K562 (cell line): Measurements from ENCODE around the gene DNAJB14. TPM values are rescaled to one million over a fixed set of nuclear protein-coding genes. Genes with fewer than 3 reads are reported as not detected.

ENCODE experiments used
- ATAC-seq: fragments of 200-7000 bp; cut with Tn5 transposase; 3 replicates; pipeline ENCODE4 v1.9.1; 2020; ENCODE audit warnings: moderate library complexity
- BruUV-seq: library from RNA; stranded (reverse); fragments of 400-500 nt; replicated peaks from 2 replicates; lab custom pipeline; 2021; lab: Mats Ljungman, UMichigan
- CTCF ChIA-PET: fragments of 300-600 bp; formaldehyde crosslinking; extraction: SDS; loops from one replicate; lab custom pipeline; 2021; ENCODE audit warnings: low intra/inter-chr PET ratio; lab: Yijun Ruan, JAX
- POLR2A ChIA-PET: fragments of 300-600, 350-650 bp; sonication (Branson Sonifier 250); formaldehyde crosslinking; extraction: SDS; loops from one replicate; lab custom pipeline; 2021; ENCODE audit warnings: antibody characterized with exemption, inconsistent platforms; lab: Yijun Ruan, JAX
- DNase-seq, 4 experiments: peaks; one replicate each; pipeline versions ENCODE4 v3.0.0 to v3.0.0-alpha.2; 2011 to 2018; ENCODE audit warnings: low spot score in 3 of 4, mixed read lengths in 3 of 4; ENCODE audit errors: extremely low read depth in 1 of 4
- FAIRE-seq: peaks from 2 replicates; lab custom pipeline; 2011; peaks lifted over from hg19 to GRCh38; lab: Jason Lieb, UNC
- H2AFZ ChIP-seq: 2 replicates; pipeline ENCODE4 v1.6.0; 2011; ENCODE audit warnings: low read depth, low read length, control low read depth, inconsistent platforms
- H3K27ac ChIP-seq: fragments of 200-600 bp; 3 replicates; pipeline ENCODE4 v1.8.0; 2011; ENCODE audit warnings: low read depth, mild to moderate bottlenecking, control low read depth, inconsistent platforms, low read length, moderate library complexity, mixed read lengths; ENCODE audit errors: extremely low read depth
- H3K27me3 ChIP-seq, 2 experiments: fragments of 300-600 bp in 1 of 2; 2 replicates in 1 of 2; 3 replicates in 1 of 2; pipeline versions ENCODE4 v1.6.0 to v1.8.0; 2011; ENCODE audit warnings: inconsistent platforms in 2 of 2, low read length in 2 of 2, mild to moderate bottlenecking in 1 of 2, mixed read lengths in 1 of 2, moderate library complexity in 1 of 2; ENCODE audit not compliant: control insufficient read depth in 2 of 2, insufficient read depth in 2 of 2
- H3K36me3 ChIP-seq: fragments of 300-600 bp; 3 replicates; pipeline ENCODE4 v1.8.0; 2011; ENCODE audit warnings: mild to moderate bottlenecking, low read length, inconsistent platforms; ENCODE audit not compliant: control insufficient read depth, insufficient read depth
- H3K4me1 ChIP-seq, 2 experiments: fragments of 200-600 bp in 1 of 2; replicated peaks in 1 of 2; 2 replicates in 1 of 2; 3 replicates in 1 of 2; pipeline versions ENCODE4 v1.5.1 to v1.8.0; 2011; ENCODE audit warnings: inconsistent platforms in 2 of 2, low read length in 2 of 2, mild to moderate bottlenecking in 1 of 2, mixed read lengths in 1 of 2, moderate library complexity in 1 of 2; ENCODE audit not compliant: control insufficient read depth in 2 of 2, insufficient read depth in 2 of 2
- H3K4me2 ChIP-seq: 2 replicates; pipeline ENCODE4 v1.6.1; 2011; ENCODE audit warnings: low read length, control low read depth, inconsistent platforms, mixed read lengths; ENCODE audit not compliant: insufficient read depth
- H3K4me3 ChIP-seq: fragments of 200-600 bp; sonication (generic), shearing (Covaris generic); 2 replicates; pipeline ENCODE4 v1.5.1; 2016; ENCODE audit warnings: control low read depth, inconsistent platforms
- H3K79me2 ChIP-seq: fragments of 200-600 bp; 3 replicates; pipeline ENCODE4 v1.8.0; 2011; ENCODE audit warnings: low read length, inconsistent platforms; ENCODE audit not compliant: control insufficient read depth, insufficient read depth
- H3K9ac ChIP-seq, 2 experiments: 2 replicates each; pipeline versions ENCODE4 v1.6.0 to v1.6.1; 2011; ENCODE audit warnings: low read depth in 2 of 2, low read length in 2 of 2, control low read depth in 1 of 2, inconsistent platforms in 1 of 2, mild to moderate bottlenecking in 1 of 2, mixed read lengths in 1 of 2; ENCODE audit not compliant: insufficient read depth in 1 of 2
- H3K9me1 ChIP-seq: one replicate; pipeline ENCODE4 v1.6.0; 2011; ENCODE audit warnings: inconsistent platforms, mild to moderate bottlenecking, low read length, moderate library complexity; ENCODE audit not compliant: control insufficient read depth, insufficient read depth
- H3K9me3 ChIP-seq: replicated peaks from 2 replicates; pipeline ENCODE4 v1.5.1; 2011; ENCODE audit warnings: low read depth, low read length, inconsistent platforms; ENCODE audit not compliant: control insufficient read depth, insufficient read depth
- H4K20me1 ChIP-seq: replicated peaks from 2 replicates; pipeline ENCODE4 v1.6.1; 2011; ENCODE audit warnings: low read length, inconsistent platforms, mixed read lengths; ENCODE audit not compliant: control insufficient read depth, insufficient read depth
- BCL6 ChIP-seq: fragments of 250-450 bp; sonication (Bioruptor Pico); IDR thresholded peaks from 2 replicates; pipeline ENCODE4 v1.4.0; 2020
- TBL1XR1 ChIP-seq, 2 experiments: IDR thresholded peaks; 2 replicates each; pipeline ENCODE4 v1.6.1; 2012; ENCODE audit warnings: improper control_type of control experiment in 2 of 2, low read length in 2 of 2, mild to moderate bottlenecking in 1 of 2
- TCF7L2 ChIP-seq: fragments of 150-350 bp; IDR thresholded peaks from 2 replicates; pipeline ENCODE4 v1.6.1; 2016; ENCODE audit warnings: low read depth, mild to moderate bottlenecking, low read length, moderate library complexity
- WGBS: fragments of 100-300 bp; shearing (Covaris generic); methylation state at CpG from one replicate; pipeline ENCODE4 v1.1.6; 2016; ENCODE audit warnings: low coverage, mixed read lengths; ENCODE audit not compliant: insufficient coverage; ENCODE audit errors: missing lambda C conversion rate; 5-methylcytosine and 5-hydroxymethylcytosine counted together
- in situ Hi-C: fragments of 300-500 bp; cut with MboI; formaldehyde crosslinking; loops from 4 replicates; pipeline ENCODE4 v1.15.0; 2018; ENCODE audit warnings: inconsistent platforms, mixed read lengths
- intact Hi-C: fragments of 100-400 bp; cut with micrococcal nuclease; formaldehyde crosslinking; loops from 2 replicates; pipeline ENCODE4 v1.14.2; 2022
- polyA plus RNA-seq, 8 experiments: library from polyadenylated mRNA; depleted of rRNA in 4 of 8; stranded (reverse) in 5 of 8; unstranded in 3 of 8; fragments of >200 nt; fragmentation: Nextera tagmentation in 2 of 8; fragmentation: Illumina TruSeq in 1 of 8; extraction: Ambion mirVana in 2 of 8; extraction: Trizol in 1 of 8; gene quantifications; 2 replicates each; pipeline versions ENCODE4 v1.2.1 to v1.2.3, GENCODE V29; 2011 to 2014; ENCODE audit warnings: inconsistent platforms in 1 of 8, missing spikeins in 1 of 8
- total RNA-seq, 7 experiments: library from RNA; depleted of rRNA in 6 of 7; stranded (reverse); fragments of >200 nt in 6 of 7; fragmentation: Illumina TruSeq in 2 of 7; extraction: Trizol in 2 of 7; gene quantifications; 2 replicates each; pipeline versions ENCODE4 v1.2.1 to v1.2.3, GENCODE V29; 2011 to 2021; ENCODE audit warnings: low replicate concordance in 1 of 7
- TF ChIP-seq, protein P1 (sequence below): fragments of 250-450 bp; sonication (Bioruptor Pico); IDR thresholded peaks from 2 replicates; pipeline ENCODE4 v1.4.0; 2020; ENCODE audit warnings: mild to moderate bottlenecking, moderate library complexity
- TF ChIP-seq, protein P2 (sequence below), 2 experiments: fragments of 450-650 bp; IDR thresholded peaks; 2 replicates each; pipeline ENCODE4 v1.6.1; 2016; ENCODE audit warnings: mild to moderate bottlenecking in 2 of 2, borderline replicate concordance in 1 of 2, low read depth in 1 of 2, moderate library complexity in 1 of 2
- TF ChIP-seq, protein P3 (sequence below), 2 experiments: fragments of 200-800 bp in 1 of 2; sonication (Bioruptor generic) in 1 of 2; sonication (generic) in 1 of 2; formaldehyde crosslinking in 1 of 2; IDR thresholded peaks in 1 of 2; conservative IDR thresholded peaks in 1 of 2; 2 replicates each; pipeline versions ENCODE4 v1.5.0 to v1.6.1; 2016 to 2020; ENCODE audit warnings: missing compliant biosample characterization in 1 of 2, missing genetic modification characterization in 1 of 2, missing genetic modification reagents in 1 of 2

The DNAJB14 gene
- total and polyA plus RNA-seq, 9 of the 15 experiments (the other 6 are each of a cell fraction or from before 2014, with no cell fraction given), result 5.5 to 28.0 (median 12.7) TPM

DNA sequence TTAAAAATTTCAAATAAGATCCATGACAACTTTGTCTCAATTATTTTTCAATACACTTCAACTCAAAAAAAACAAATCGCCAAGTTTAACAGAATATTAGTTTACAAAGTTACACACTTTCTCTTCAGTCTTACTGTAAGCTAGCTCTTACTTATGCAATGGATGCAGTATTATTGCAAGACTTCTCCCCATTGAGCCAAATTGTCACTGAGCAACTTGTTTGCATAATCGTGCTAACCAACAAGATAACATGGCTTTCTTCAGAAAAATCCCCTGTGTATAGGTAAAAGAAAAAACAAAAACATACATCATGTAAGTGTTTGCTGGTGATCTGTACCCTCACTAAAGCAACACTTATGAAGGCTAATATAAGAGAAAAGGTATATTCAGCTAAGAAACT is 18.9 kb downstream of the DNAJB14 start:
- Histone ChIP-seq H3K4me1 (no peaks in the 10 kb centered on the region; a peak in 1 of 5 replicates), H3K4me2 (no peak overlapping the region), H3K36me3 (peaks cover 38% of the 10 kb centered on the region; the same call in 2 of the 3 replicates), H2AFZ (no peak overlapping the region), H3K27me3 (no peaks in the 10 kb centered on the region), H4K20me1 (no peaks in the 10 kb centered on the region), H3K79me2 (peaks cover 24% of the 10 kb centered on the region), H3K4me3 (no peak overlapping the region), H3K27ac (no peak overlapping the region), H3K9me1 (no peaks in the 10 kb centered on the region), H3K9me3 (no peaks in the 10 kb centered on the region), H3K9ac (no peak overlapping the region)
- BruUV-seq, result no TSS peak
- ChIA-PET POLR2A (interaction anchor here (2.4 to 4.4 kb wide), 2 partner anchors 19 to 21 kb away, joined by 5 to 20 read pairs; partner anchors contain the start of gene DNAJB14), CTCF (no interaction called here)
- DNase-seq (no peak), FAIRE-seq (no peak), ATAC-seq (no peak)
- intact Hi-C loops, result no loop called here
- in situ Hi-C loops, result no loop called here
- 63% methylated on average over 2 of the region's 2 CpGs for WGBS
- TF ChIP-seq, protein P1, sequence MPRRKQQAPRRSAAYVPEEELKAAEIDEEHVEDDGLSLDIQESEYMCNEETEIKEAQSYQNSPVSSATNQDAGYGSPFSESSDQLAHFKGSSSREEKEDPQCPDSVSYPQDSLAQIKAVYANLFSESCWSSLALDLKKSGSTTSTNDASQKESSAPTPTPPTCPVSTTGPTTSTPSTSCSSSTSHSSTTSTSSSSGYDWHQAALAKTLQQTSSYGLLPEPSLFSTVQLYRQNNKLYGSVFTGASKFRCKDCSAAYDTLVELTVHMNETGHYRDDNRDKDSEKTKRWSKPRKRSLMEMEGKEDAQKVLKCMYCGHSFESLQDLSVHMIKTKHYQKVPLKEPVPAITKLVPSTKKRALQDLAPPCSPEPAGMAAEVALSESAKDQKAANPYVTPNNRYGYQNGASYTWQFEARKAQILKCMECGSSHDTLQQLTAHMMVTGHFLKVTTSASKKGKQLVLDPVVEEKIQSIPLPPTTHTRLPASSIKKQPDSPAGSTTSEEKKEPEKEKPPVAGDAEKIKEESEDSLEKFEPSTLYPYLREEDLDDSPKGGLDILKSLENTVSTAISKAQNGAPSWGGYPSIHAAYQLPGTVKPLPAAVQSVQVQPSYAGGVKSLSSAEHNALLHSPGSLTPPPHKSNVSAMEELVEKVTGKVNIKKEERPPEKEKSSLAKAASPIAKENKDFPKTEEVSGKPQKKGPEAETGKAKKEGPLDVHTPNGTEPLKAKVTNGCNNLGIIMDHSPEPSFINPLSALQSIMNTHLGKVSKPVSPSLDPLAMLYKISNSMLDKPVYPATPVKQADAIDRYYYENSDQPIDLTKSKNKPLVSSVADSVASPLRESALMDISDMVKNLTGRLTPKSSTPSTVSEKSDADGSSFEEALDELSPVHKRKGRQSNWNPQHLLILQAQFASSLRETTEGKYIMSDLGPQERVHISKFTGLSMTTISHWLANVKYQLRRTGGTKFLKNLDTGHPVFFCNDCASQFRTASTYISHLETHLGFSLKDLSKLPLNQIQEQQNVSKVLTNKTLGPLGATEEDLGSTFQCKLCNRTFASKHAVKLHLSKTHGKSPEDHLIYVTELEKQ (CRISPR knock-in tag), result no peak
- TF ChIP-seq TCF7L2 (no peak), TBL1XR1 (IDR thresholded peaks at IDR 0.05; ENCODE audit: low read length in 2 of 2) (no peak), BCL6 (no peak)
- TF ChIP-seq, protein P2, sequence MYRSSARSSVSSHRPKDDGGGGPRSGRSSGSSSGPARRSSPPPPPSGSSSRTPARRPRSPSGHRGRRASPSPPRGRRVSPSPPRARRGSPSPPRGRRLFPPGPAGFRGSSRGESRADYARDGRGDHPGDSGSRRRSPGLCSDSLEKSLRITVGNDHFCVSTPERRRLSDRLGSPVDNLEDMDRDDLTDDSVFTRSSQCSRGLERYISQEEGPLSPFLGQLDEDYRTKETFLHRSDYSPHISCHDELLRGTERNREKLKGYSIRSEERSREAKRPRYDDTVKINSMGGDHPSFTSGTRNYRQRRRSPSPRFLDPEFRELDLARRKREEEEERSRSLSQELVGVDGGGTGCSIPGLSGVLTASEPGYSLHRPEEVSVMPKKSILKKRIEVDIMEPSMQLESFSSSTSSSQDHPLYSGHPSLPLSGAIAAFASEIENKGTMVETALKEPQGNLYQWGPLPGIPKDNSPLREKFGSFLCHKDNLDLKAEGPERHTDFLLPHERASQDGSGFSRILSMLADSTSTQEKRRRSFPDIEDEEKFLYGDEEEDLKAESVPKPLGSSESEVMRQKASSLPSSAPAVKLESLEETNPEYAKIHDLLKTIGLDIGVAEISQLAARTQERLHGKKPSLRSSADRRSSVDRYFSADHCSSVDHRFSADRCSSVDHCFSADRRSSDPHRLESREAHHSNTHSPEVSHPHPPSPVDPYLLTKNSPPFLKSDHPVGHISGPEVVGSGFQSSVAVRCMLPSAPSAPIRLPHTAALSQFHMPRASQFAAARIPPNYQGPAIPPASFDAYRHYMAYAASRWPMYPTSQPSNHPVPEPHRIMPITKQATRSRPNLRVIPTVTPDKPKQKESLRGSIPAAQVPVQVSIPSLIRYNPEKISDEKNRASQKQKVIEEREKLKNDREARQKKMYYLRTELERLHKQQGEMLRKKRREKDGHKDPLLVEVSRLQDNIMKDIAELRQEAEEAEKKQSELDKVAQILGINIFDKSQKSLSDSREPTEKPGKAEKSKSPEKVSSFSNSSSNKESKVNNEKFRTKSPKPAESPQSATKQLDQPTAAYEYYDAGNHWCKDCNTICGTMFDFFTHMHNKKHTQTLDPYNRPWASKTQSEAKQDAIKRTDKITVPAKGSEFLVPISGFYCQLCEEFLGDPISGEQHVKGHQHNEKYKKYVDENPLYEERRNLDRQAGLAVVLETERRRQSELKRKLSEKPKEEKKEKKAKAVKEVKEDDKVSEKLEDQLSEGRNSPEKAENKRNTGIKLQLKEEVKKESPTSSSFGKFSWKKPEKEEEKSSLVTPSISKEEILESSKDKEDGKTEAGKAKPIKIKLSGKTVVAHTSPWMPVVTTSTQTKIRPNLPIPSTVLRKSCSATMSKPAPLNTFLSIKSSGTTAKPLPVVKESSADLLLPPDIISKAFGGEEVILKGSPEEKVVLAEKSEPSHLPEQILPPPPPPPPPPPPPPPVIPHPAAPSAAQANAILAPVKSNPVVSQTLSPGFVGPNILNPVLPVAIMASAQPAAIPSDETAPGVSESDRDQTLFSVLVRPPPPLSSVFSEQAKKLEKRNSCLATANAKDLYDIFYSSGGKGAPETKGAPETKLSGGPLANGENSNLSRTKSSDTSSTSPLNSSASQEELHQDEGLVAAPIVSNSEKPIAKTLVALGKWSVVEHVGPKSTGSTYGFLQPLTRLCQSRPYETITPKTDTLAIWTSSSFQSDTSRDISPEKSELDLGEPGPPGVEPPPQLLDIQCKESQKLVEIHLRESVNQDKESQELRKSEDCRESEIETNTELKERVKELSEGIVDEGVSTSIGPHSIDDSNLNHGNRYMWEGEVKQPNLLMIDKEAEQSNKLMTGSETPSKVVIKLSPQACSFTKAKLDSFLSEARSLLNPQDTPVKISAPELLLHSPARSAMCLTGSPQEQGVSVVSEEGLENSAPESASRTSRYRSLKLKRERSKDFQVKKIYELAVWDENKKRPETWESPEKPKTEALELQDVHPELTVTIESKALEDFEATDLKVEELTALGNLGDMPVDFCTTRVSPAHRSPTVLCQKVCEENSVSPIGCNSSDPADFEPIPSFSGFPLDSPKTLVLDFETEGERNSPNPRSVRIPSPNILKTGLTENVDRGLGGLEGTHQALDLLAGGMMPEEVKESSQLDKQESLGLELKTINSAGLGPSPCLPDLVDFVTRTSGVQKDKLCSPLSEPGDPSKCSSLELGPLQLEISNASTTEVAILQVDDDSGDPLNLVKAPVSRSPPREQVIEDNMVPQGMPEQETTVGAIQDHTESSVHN (IDR thresholded peaks at IDR 0.05; ENCODE audit: borderline replicate concordance in 1 of 2, low read depth in 1 of 2), result no peak
- TF ChIP-seq, protein P3, sequence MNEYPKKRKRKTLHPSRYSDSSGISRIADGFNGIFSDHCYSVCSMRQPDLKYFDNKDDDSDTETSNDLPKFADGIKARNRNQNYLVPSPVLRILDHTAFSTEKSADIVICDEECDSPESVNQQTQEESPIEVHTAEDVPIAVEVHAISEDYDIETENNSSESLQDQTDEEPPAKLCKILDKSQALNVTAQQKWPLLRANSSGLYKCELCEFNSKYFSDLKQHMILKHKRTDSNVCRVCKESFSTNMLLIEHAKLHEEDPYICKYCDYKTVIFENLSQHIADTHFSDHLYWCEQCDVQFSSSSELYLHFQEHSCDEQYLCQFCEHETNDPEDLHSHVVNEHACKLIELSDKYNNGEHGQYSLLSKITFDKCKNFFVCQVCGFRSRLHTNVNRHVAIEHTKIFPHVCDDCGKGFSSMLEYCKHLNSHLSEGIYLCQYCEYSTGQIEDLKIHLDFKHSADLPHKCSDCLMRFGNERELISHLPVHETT (CRISPR knock-in tag; conservative IDR thresholded peaks at IDR 0.05 in 1 of 2, IDR thresholded peaks at IDR 0.05 in 1 of 2), result no peak
